ENCODE data around the gene WDR64. TPM values are rescaled to one million over a fixed set of nuclear protein-coding genes. Genes with fewer than 3 reads are reported as not detected.

The WDR64 gene
- total RNA-seq, 6 experiments from 2014 or later, result not detected

- DNase-seq, result no peak
- Mint-ChIP-seq H3K4me1 (ENCODE audit: low read depth) (peaks cover 57% of the 10 kb centered on the region), H3K4me3 (no peak overlapping the region), H3K27ac (no peak overlapping the region), H3K36me3 (ENCODE audit: low read depth) (no peaks in the 10 kb centered on the region), H3K27me3 (ENCODE audit: insufficient read depth) (no peaks in the 10 kb centered on the region; the same call in 1 of the 2 replicates), H3K9me3 (no peaks in the 10 kb centered on the region)
- no peak for TF ChIP-seq CTCF (IDR thresholded peaks at IDR 0.05)
Measured at GRCh38 chr1:241817956-241818612, 166.0 kb downstream of the WDR64 start.

GRCh38 chr1:241819340-241819866 lies 167.3 kb downstream of the WDR64 start:
- H3K9me3 Mint-ChIP-seq, result no peaks in the 10 kb centered on the region
- no peaks in the 10 kb centered on the region; the same call in 1 of the 2 replicates for H3K27me3 Mint-ChIP-seq (ENCODE audit: insufficient read depth)
- DNase-seq, result no peak
- H3K4me3 Mint-ChIP-seq, result no peak overlapping the region
- no peak overlapping the region for H3K27ac Mint-ChIP-seq
- TF ChIP-seq CTCF (IDR thresholded peaks at IDR 0.05), result no peak
- H3K4me1 Mint-ChIP-seq (ENCODE audit: low read depth), result peaks cover 58% of the 10 kb centered on the region
- H3K36me3 Mint-ChIP-seq (ENCODE audit: low read depth), result no peaks in the 10 kb centered on the region

DNA sequence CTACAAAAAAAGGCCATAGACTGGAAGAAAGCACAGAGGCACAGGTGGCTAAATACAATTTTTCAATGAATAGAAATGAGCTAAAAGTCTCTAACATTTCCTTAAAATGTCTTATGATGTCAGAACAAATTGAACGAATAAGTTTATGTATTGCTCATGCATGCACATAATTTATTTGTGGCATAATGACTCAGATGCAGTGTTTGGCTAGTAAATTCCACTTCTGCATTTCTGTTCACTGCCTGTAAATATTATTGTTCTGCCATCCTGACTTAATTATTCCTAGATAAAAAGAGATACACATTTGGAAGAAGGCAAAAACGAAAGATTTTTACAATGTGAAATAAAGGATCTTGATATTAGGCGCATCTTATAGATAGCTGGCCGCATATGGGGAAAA lies 169.3 kb downstream of the WDR64 start:
- H3K27me3 Mint-ChIP-seq (ENCODE audit: insufficient read depth), result no peaks in the 10 kb centered on the region; the same call in 1 of the 2 replicates
- no peaks in the 10 kb centered on the region for H3K9me3 Mint-ChIP-seq
- peak; percentile 72 for DNase-seq
- peak overlapping the region; percentile 36; the same call in 1 of the 2 replicates for H3K27ac Mint-ChIP-seq
- TF ChIP-seq CTCF (IDR thresholded peaks at IDR 0.05), result no peak
- H3K4me1 Mint-ChIP-seq (ENCODE audit: low read depth), result peaks cover 61% of the 10 kb centered on the region
- H3K4me3 Mint-ChIP-seq, result peak overlapping the region; percentile 28; the same call in 1 of the 2 replicates
- no peaks in the 10 kb centered on the region for H3K36me3 Mint-ChIP-seq (ENCODE audit: low read depth)

DNA sequence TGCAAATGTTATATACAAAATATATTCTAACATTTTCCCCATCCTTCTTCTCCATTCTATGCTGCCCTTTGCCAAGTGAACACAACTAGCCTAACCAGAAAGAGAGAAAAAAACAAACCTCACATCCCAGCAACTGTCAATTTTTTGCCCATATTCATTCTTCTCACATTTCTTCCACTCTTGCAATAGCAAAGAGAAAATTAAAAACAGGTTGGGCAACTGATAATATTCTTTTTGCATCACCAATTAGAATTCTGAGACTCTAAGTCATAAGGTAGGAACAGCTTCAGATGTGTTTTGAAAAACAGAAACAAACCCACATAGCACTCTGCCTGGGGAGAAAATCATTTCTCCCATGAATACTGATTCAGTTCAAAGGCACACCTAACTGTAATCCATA lies 170.8 kb downstream of the WDR64 start:
- no peak for DNase-seq
- Mint-ChIP-seq H3K4me3 (no peak overlapping the region), H3K27me3 (ENCODE audit: insufficient read depth) (no peaks in the 10 kb centered on the region; the same call in 1 of the 2 replicates)

GRCh38 chr1:241823925-241824324 lies 171.8 kb downstream of the WDR64 start:
- TF ChIP-seq CTCF (IDR thresholded peaks at IDR 0.05), result no peak
- Mint-ChIP-seq H3K4me3 (no peak overlapping the region), H3K36me3 (ENCODE audit: low read depth) (no peaks in the 10 kb centered on the region), H3K27ac (no peak overlapping the region), H3K4me1 (ENCODE audit: low read depth) (peaks cover 52% of the 10 kb centered on the region), H3K27me3 (ENCODE audit: insufficient read depth) (no peaks in the 10 kb centered on the region; the same call in none of the 2 replicates), H3K9me3 (no peaks in the 10 kb centered on the region)
- DNase-seq, result no peak

More for the DNA sequence above, 170.8 kb downstream of the WDR64 start:
- TF ChIP-seq CTCF (IDR thresholded peaks at IDR 0.05), result no peak
- H3K9me3 Mint-ChIP-seq, result no peaks in the 10 kb centered on the region
- peaks cover 49% of the 10 kb centered on the region for H3K4me1 Mint-ChIP-seq (ENCODE audit: low read depth)
- H3K27ac Mint-ChIP-seq, result no peak overlapping the region
- no peaks in the 10 kb centered on the region for H3K36me3 Mint-ChIP-seq (ENCODE audit: low read depth)

All from HFFc6 (cell line).